ENCODE measurements around the gene CNIH1.
"Not testable (repeated sequence)": the region's sequence is repeated elsewhere in the genome, so short reads cannot be mapped to it uniquely, and the experiment has no call there.

The CNIH1 gene

GRCh38 chr14:54440037-54440436 is 1.1 kb downstream of the CNIH1 start:
- WGBS (ENCODE audit: insufficient coverage) = 97% methylated on average over 6 of the region's 7 CpGs
- peak overlapping the region in 6 of 7 experiments; percentile 52 to 88 (median 82) for H3K4me3 ChIP-seq (ENCODE audit: control insufficient read depth in 1 of 7, extremely low read depth in 1 of 7, insufficient read depth in 4 of 7, low read depth in 2 of 7, low read length in 6 of 7)
- POLR2A ChIA-PET = interaction anchor here (0.9 kb wide), 1 partner anchor 50 kb away, joined by 5 read pairs; no protein-coding TSS in a partner anchor
- H3K9me3 ChIP-seq (ENCODE audit: control extremely low read depth in 1 of 5, control insufficient read depth in 4 of 5, insufficient read depth in 2 of 5, low read depth in 1 of 5, low read length in 4 of 5) = no peaks in the 10 kb centered on the region
- CTCF ChIA-PET = interaction anchor here (0.7 to 1.3 kb wide), 3 partner anchors 28 to 224 kb away, joined by 3 read pairs; partner anchors contain the start of gene CDKN3
- peak overlapping the region; percentile 66 to 90 for H3K27ac ChIP-seq (ENCODE audit: insufficient read depth in 1 of 2, low read depth in 1 of 2, low read length in 2 of 2, poor library complexity in 1 of 2, severe bottlenecking in 2 of 2)
- peaks cover 0 to 12% (median 2%) of the 10 kb centered on the region in 4 experiments for H3K36me3 ChIP-seq (ENCODE audit: control insufficient read depth in 4 of 4, insufficient read depth in 4 of 4, low read length in 3 of 4)
- peaks cover 0 to 2% (median 0%) of the 10 kb centered on the region in 5 experiments for H3K27me3 ChIP-seq (replicated peaks in 2 of 5; ENCODE audit: control insufficient read depth in 4 of 5, insufficient read depth in 5 of 5, low read length in 4 of 5)
- peaks cover 8 to 34% (median 18%) of the 10 kb centered on the region in 4 experiments for H3K4me1 ChIP-seq (ENCODE audit: control extremely low read depth in 1 of 4, control insufficient read depth in 4 of 4, insufficient read depth in 4 of 4, low read length in 3 of 4)
- no peak for DNase-seq

DNA sequence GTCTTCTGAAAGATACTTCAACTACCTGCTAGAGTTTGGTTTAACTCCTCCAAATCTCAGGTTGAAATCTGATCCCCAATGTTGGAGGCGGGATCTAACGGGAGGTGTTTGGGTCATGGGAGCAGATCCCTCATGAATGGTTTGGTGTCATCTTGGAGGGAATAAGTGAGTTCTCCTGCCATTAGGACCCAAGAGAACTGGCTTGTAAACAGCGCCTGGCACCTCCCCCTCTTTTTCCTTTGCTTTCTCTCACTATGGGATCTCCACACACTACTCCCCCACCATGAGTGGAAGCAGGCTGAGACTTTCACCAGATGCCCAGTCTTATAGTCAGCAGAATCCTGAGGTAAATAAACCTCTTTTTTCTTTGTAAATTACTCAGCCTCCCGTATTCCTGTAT is 2.5 kb downstream of the CNIH1 start:
- DNase-seq = no peak
- 100% methylated on average over 2 of the region's 4 CpGs for WGBS (ENCODE audit: insufficient coverage)
- peaks cover 0 to 16% (median 4%) of the 10 kb centered on the region in 4 experiments for H3K36me3 ChIP-seq (ENCODE audit: control insufficient read depth in 4 of 4, insufficient read depth in 4 of 4, low read length in 3 of 4)
- ChIA-PET CTCF (interaction anchor here (0.8 kb wide), 1 partner anchor 32 kb away, joined by 4 read pairs; no protein-coding TSS in a partner anchor), POLR2A (no interaction called here)
- H3K4me1 ChIP-seq (ENCODE audit: control extremely low read depth in 1 of 4, control insufficient read depth in 4 of 4, insufficient read depth in 4 of 4, low read length in 3 of 4) = peaks cover 13 to 41% (median 21%) of the 10 kb centered on the region in 4 experiments
- H3K9me3 ChIP-seq (ENCODE audit: control extremely low read depth in 1 of 5, control insufficient read depth in 4 of 5, insufficient read depth in 2 of 5, low read depth in 1 of 5, low read length in 4 of 5) = no peaks in the 10 kb centered on the region
- no peaks in the 10 kb centered on the region for H3K27me3 ChIP-seq (replicated peaks in 2 of 5; ENCODE audit: control insufficient read depth in 4 of 5, insufficient read depth in 5 of 5, low read length in 4 of 5)
- H3K4me3 ChIP-seq (ENCODE audit: control insufficient read depth in 1 of 7, extremely low read depth in 1 of 7, insufficient read depth in 4 of 7, low read depth in 2 of 7, low read length in 6 of 7) = no peak overlapping the region
- H3K27ac ChIP-seq (ENCODE audit: insufficient read depth in 1 of 2, low read depth in 1 of 2, low read length in 2 of 2, poor library complexity in 1 of 2, severe bottlenecking in 2 of 2) = no peak overlapping the region

DNA sequence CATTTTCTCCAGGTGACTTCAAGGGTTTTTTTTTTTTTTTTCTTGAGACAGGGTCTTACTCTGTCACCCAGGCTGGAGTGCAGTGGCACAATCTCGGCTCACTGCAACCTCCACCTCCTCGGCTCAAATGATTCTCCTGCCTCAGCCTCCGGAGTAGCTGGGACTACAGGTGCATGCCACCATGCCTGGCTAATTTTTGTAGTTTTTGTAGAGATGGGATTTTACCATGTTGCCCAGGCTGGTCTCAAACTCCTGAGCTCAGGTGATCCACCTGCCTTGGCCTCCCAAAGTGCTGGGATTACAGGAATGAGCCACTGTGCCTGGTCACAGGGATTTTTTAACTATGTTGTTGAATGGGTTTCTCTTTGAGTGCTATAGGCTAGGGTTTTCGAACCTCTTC is 3.2 kb downstream of the CNIH1 start:
- H3K27ac ChIP-seq (ENCODE audit: insufficient read depth in 1 of 2, low read depth in 1 of 2, low read length in 2 of 2, poor library complexity in 1 of 2, severe bottlenecking in 2 of 2); H3K27me3 ChIP-seq (replicated peaks in 2 of 5; ENCODE audit: control insufficient read depth in 4 of 5, insufficient read depth in 5 of 5, low read length in 4 of 5); H3K4me3 ChIP-seq (ENCODE audit: control insufficient read depth in 1 of 7, extremely low read depth in 1 of 7, insufficient read depth in 4 of 7, low read depth in 2 of 7, low read length in 6 of 7); DNase-seq; CTCF ChIA-PET; H3K9me3 ChIP-seq (ENCODE audit: control extremely low read depth in 1 of 5, control insufficient read depth in 4 of 5, insufficient read depth in 2 of 5, low read depth in 1 of 5, low read length in 4 of 5): not testable (repeated sequence)
- 95% methylated on average over 2 of the region's 4 CpGs for WGBS (ENCODE audit: insufficient coverage)
- peaks cover 0 to 16% (median 4%) of the 10 kb centered on the region in 4 experiments for H3K36me3 ChIP-seq (ENCODE audit: control insufficient read depth in 4 of 4, insufficient read depth in 4 of 4, low read length in 3 of 4)
- peaks cover 13 to 41% (median 21%) of the 10 kb centered on the region in 4 experiments for H3K4me1 ChIP-seq (ENCODE audit: control extremely low read depth in 1 of 4, control insufficient read depth in 4 of 4, insufficient read depth in 4 of 4, low read length in 3 of 4)
- POLR2A ChIA-PET = interaction anchor here (0.6 kb wide), 1 partner anchor 1189 kb away, joined by 3 read pairs; no protein-coding TSS in a partner anchor

- no peak overlapping the region for H3K4me3 ChIP-seq (ENCODE audit: control insufficient read depth in 1 of 7, extremely low read depth in 1 of 7, insufficient read depth in 4 of 7, low read depth in 2 of 7, low read length in 6 of 7)
- peak overlapping the region in 1 of 2 experiments; percentile 59 for H3K27ac ChIP-seq (ENCODE audit: insufficient read depth in 1 of 2, low read depth in 1 of 2, low read length in 2 of 2, poor library complexity in 1 of 2, severe bottlenecking in 2 of 2)
- 91% methylated on average over 2 of the region's 4 CpGs for WGBS (ENCODE audit: insufficient coverage)
- peaks cover 13 to 34% (median 15%) of the 10 kb centered on the region in 4 experiments for H3K4me1 ChIP-seq (ENCODE audit: control extremely low read depth in 1 of 4, control insufficient read depth in 4 of 4, insufficient read depth in 4 of 4, low read length in 3 of 4)
- peak in 2 of 3 donors; percentile 33 to 58 for DNase-seq
- peaks cover 0 to 28% (median 12%) of the 10 kb centered on the region in 4 experiments for H3K36me3 ChIP-seq (ENCODE audit: control insufficient read depth in 4 of 4, insufficient read depth in 4 of 4, low read length in 3 of 4)
- no peaks in the 10 kb centered on the region for H3K9me3 ChIP-seq (ENCODE audit: control extremely low read depth in 1 of 5, control insufficient read depth in 4 of 5, insufficient read depth in 2 of 5, low read depth in 1 of 5, low read length in 4 of 5)
- no peaks in the 10 kb centered on the region for H3K27me3 ChIP-seq (replicated peaks in 2 of 5; ENCODE audit: control insufficient read depth in 4 of 5, insufficient read depth in 5 of 5, low read length in 4 of 5)
- POLR2A ChIA-PET = no interaction called here
- CTCF ChIA-PET = interaction anchor here (0.9 to 1.4 kb wide), 3 partner anchors 9 to 67 kb away, joined by 3 read pairs; no protein-coding TSS in a partner anchor
These were observed 5.6 kb downstream of the CNIH1 start for GRCh38 chr14:54435500-54435981.

GRCh38 chr14:54428527-54428926 is 12.6 kb downstream of the CNIH1 start:
- POLR2A ChIA-PET = no interaction called here
- H3K4me3 ChIP-seq (ENCODE audit: control insufficient read depth in 1 of 7, extremely low read depth in 1 of 7, insufficient read depth in 4 of 7, low read depth in 2 of 7, low read length in 6 of 7) = no peak overlapping the region
- peaks cover 17 to 56% (median 37%) of the 10 kb centered on the region in 4 experiments for H3K36me3 ChIP-seq (ENCODE audit: control insufficient read depth in 4 of 4, insufficient read depth in 4 of 4, low read length in 3 of 4)
- CTCF ChIA-PET = interaction anchor here (1.4 kb wide), 1 partner anchor 65 kb away, joined by 3 read pairs; no protein-coding TSS in a partner anchor
- no peak overlapping the region for H3K27ac ChIP-seq (ENCODE audit: insufficient read depth in 1 of 2, low read depth in 1 of 2, low read length in 2 of 2, poor library complexity in 1 of 2, severe bottlenecking in 2 of 2)
- H3K27me3 ChIP-seq (replicated peaks in 2 of 5; ENCODE audit: control insufficient read depth in 4 of 5, insufficient read depth in 5 of 5, low read length in 4 of 5) = no peaks in the 10 kb centered on the region
- no CpG with 5 or more reads among the region's 2 CpGs for WGBS (ENCODE audit: insufficient coverage)
- no peaks in the 10 kb centered on the region for H3K4me1 ChIP-seq (ENCODE audit: control extremely low read depth in 1 of 4, control insufficient read depth in 4 of 4, insufficient read depth in 4 of 4, low read length in 3 of 4)
- DNase-seq = no peak
- H3K9me3 ChIP-seq (ENCODE audit: control extremely low read depth in 1 of 5, control insufficient read depth in 4 of 5, insufficient read depth in 2 of 5, low read depth in 1 of 5, low read length in 4 of 5) = no peaks in the 10 kb centered on the region

DNA sequence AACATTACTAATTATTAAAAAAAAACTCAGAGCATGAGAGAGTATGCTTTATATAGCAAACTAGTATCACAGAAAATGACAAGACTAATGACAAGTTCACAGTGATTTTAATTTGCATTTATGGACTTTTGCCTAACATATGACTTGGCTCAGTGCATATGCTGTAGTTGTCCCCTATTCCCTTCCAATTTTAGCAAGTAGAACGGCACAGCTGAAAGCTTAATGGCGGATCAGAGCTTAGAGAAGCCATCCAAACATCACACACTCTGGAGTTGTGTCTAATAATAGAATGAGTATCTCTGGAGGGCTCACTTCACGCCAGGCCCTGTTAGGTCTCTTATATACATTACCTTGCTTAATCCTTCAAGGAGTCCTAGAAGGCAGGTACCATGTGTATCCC is 13.3 kb downstream of the CNIH1 start:
- WGBS (ENCODE audit: insufficient coverage) = no CpG with 5 or more reads among the region's 3 CpGs
- DNase-seq = no peak
- no peaks in the 10 kb centered on the region for H3K9me3 ChIP-seq (ENCODE audit: control extremely low read depth in 1 of 5, control insufficient read depth in 4 of 5, insufficient read depth in 2 of 5, low read depth in 1 of 5, low read length in 4 of 5)
- H3K27ac ChIP-seq (ENCODE audit: insufficient read depth in 1 of 2, low read depth in 1 of 2, low read length in 2 of 2, poor library complexity in 1 of 2, severe bottlenecking in 2 of 2) = no peak overlapping the region
- H3K4me3 ChIP-seq (ENCODE audit: control insufficient read depth in 1 of 7, extremely low read depth in 1 of 7, insufficient read depth in 4 of 7, low read depth in 2 of 7, low read length in 6 of 7) = no peak overlapping the region
- ChIA-PET POLR2A (no interaction called here), CTCF (interaction anchor here (1.4 kb wide), 1 partner anchor 66 kb away, joined by 3 read pairs; no protein-coding TSS in a partner anchor)
- peaks cover 17 to 56% (median 37%) of the 10 kb centered on the region in 4 experiments for H3K36me3 ChIP-seq (ENCODE audit: control insufficient read depth in 4 of 4, insufficient read depth in 4 of 4, low read length in 3 of 4)
- H3K4me1 ChIP-seq (ENCODE audit: control extremely low read depth in 1 of 4, control insufficient read depth in 4 of 4, insufficient read depth in 4 of 4, low read length in 3 of 4) = no peaks in the 10 kb centered on the region
- no peaks in the 10 kb centered on the region for H3K27me3 ChIP-seq (replicated peaks in 2 of 5; ENCODE audit: control insufficient read depth in 4 of 5, insufficient read depth in 5 of 5, low read length in 4 of 5)

DNA sequence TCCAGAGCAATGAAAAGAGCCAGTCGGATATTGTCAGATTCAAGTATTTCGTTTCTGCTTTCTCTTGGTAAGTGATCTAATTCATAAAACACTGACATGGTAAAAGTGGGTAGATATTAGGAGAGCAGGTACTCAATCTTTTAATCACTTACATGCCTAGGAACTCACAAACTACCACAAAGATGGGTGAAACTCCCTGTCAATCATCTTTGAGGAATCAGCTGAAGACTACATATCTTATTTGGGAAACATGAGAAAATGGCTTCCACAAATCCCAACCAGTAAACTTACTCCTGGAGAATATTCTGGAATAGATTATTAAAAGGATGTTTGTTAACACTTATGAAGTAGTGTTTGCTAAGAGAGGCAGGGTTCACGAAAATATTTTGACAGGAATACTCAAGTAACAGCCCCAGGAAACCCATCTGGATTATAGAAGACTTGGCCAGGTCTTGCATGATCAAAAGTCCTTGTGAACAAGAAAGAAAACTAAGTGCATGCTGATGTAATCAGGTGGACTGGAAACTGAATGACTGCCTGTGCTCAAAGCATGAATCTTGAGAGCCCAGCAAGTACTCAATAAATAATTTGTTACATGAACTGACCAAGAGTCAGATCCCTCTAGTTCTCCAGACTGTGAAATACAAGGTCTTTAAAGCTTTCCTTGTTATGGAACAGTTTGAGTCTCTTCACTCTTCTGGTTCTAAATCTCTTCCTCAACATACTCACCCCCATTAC is 15.5 kb downstream of the CNIH1 start:
- no peak for DNase-seq
- 100% methylated on average over 1 of the region's 3 CpGs for WGBS (ENCODE audit: insufficient coverage)
- Histone ChIP-seq H3K36me3 (ENCODE audit: control insufficient read depth in 4 of 4, insufficient read depth in 4 of 4, low read length in 3 of 4) (peaks cover 17 to 45% (median 31%) of the 10 kb centered on the region in 4 experiments), H3K4me1 (ENCODE audit: control extremely low read depth in 1 of 4, control insufficient read depth in 4 of 4, insufficient read depth in 4 of 4, low read length in 3 of 4) (no peaks in the 10 kb centered on the region), H3K4me3 (ENCODE audit: control insufficient read depth in 1 of 7, extremely low read depth in 1 of 7, insufficient read depth in 4 of 7, low read depth in 2 of 7, low read length in 6 of 7) (no peak overlapping the region), H3K27ac (ENCODE audit: insufficient read depth in 1 of 2, low read depth in 1 of 2, low read length in 2 of 2, poor library complexity in 1 of 2, severe bottlenecking in 2 of 2) (no peak overlapping the region), H3K27me3 (replicated peaks in 2 of 5; ENCODE audit: control insufficient read depth in 4 of 5, insufficient read depth in 5 of 5, low read length in 4 of 5) (no peaks in the 10 kb centered on the region), H3K9me3 (ENCODE audit: control extremely low read depth in 1 of 5, control insufficient read depth in 4 of 5, insufficient read depth in 2 of 5, low read depth in 1 of 5, low read length in 4 of 5) (no peaks in the 10 kb centered on the region)
- ChIA-PET POLR2A (interaction anchor here (0.5 to 0.7 kb wide), 2 partner anchors 11 to 1217 kb away, joined by 3 to 5 read pairs; no protein-coding TSS in a partner anchor), CTCF (interaction anchor here (1.0 to 1.3 kb wide), 2 partner anchors 59 to 60 kb away, joined by 3 read pairs; no protein-coding TSS in a partner anchor)

Measured in common myeloid progenitor, CD34-positive (primary cell).